ENCODE results near the gene PPIF. TPM values are rescaled to one million over a fixed set of nuclear protein-coding genes. Genes with fewer than 3 reads are reported as not detected.

The PPIF gene
- total and polyA plus RNA-seq, 2 of the 13 experiments (the other 11 are each of a cell fraction or from before 2014, with no cell fraction given), result 147 to 157 TPM

GRCh38 chr10:79347226-79347893 lies at the start of gene PPIF (continued):
- TF ChIP-seq, protein P1, sequence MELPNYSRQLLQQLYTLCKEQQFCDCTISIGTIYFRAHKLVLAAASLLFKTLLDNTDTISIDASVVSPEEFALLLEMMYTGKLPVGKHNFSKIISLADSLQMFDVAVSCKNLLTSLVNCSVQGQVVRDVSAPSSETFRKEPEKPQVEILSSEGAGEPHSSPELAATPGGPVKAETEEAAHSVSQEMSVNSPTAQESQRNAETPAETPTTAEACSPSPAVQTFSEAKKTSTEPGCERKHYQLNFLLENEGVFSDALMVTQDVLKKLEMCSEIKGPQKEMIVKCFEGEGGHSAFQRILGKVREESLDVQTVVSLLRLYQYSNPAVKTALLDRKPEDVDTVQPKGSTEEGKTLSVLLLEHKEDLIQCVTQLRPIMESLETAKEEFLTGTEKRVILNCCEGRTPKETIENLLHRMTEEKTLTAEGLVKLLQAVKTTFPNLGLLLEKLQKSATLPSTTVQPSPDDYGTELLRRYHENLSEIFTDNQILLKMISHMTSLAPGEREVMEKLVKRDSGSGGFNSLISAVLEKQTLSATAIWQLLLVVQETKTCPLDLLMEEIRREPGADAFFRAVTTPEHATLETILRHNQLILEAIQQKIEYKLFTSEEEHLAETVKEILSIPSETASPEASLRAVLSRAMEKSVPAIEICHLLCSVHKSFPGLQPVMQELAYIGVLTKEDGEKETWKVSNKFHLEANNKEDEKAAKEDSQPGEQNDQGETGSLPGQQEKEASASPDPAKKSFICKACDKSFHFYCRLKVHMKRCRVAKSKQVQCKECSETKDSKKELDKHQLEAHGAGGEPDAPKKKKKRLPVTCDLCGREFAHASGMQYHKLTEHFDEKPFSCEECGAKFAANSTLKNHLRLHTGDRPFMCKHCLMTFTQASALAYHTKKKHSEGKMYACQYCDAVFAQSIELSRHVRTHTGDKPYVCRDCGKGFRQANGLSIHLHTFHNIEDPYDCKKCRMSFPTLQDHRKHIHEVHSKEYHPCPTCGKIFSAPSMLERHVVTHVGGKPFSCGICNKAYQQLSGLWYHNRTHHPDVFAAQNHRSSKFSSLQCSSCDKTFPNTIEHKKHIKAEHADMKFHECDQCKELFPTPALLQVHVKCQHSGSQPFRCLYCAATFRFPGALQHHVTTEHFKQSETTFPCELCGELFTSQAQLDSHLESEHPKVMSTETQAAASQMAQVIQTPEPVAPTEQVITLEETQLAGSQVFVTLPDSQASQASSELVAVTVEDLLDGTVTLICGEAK (IDR thresholded peaks at IDR 0.05), result no peak
- TF ChIP-seq, protein P1 (CRISPR knock-in tag; IDR thresholded peaks at IDR 0.05), result peak; percentile 11; the same call in 1 of the 2 replicates
- TF ChIP-seq ZNF607 (CRISPR knock-in tag; IDR thresholded peaks at IDR 0.05; ENCODE audit: borderline replicate concordance) (peak; percentile 81), ZNF335 (CRISPR knock-in tag; IDR thresholded peaks at IDR 0.05) (no peak), ZNF136 (CRISPR knock-in tag; IDR thresholded peaks at IDR 0.05; ENCODE audit: low read depth) (no peak), ZNF792 (CRISPR knock-in tag; IDR thresholded peaks at IDR 0.05) (0 out of 2 replicates have a peak, but pooled peaks have one; percentile 22), PHB2 (IDR thresholded peaks at IDR 0.05; ENCODE audit: partially characterized antibody) (no peak), SRSF9 (IDR thresholded peaks at IDR 0.05; ENCODE audit: borderline replicate concordance, insufficient read depth, low read depth, low read length, poor library complexity, severe bottlenecking) (no peak), E2F2 (CRISPR knock-in tag; IDR thresholded peaks at IDR 0.05; ENCODE audit: borderline replicate concordance) (peak; percentile 55; the same call in 1 of the 2 replicates), ZNF235 (CRISPR knock-in tag; IDR thresholded peaks at IDR 0.05; ENCODE audit: borderline replicate concordance) (no peak; the same call in 1 of the 2 replicates), SKI (IDR thresholded peaks at IDR 0.05; ENCODE audit: partially characterized antibody) (peak; percentile 52), ZNF83 (CRISPR knock-in tag; IDR thresholded peaks at IDR 0.05; ENCODE audit: borderline replicate concordance) (no peak), SIN3B (IDR thresholded peaks at IDR 0.05; ENCODE audit: low read length) (no peak), ZNF510 (CRISPR knock-in tag; IDR thresholded peaks at IDR 0.05; ENCODE audit: low read depth) (no peak), MAZ (IDR thresholded peaks at IDR 0.05; ENCODE audit: borderline replicate concordance, low read depth, low read length) (peak; percentile 22), MAZ (CRISPR knock-in tag; IDR thresholded peaks at IDR 0.05; ENCODE audit: low read depth) (peak; percentile 80), RXRA (CRISPR knock-in tag; IDR thresholded peaks at IDR 0.05) (no peak; the same call in 1 of the 2 replicates)
- TF ChIP-seq, protein P2, sequence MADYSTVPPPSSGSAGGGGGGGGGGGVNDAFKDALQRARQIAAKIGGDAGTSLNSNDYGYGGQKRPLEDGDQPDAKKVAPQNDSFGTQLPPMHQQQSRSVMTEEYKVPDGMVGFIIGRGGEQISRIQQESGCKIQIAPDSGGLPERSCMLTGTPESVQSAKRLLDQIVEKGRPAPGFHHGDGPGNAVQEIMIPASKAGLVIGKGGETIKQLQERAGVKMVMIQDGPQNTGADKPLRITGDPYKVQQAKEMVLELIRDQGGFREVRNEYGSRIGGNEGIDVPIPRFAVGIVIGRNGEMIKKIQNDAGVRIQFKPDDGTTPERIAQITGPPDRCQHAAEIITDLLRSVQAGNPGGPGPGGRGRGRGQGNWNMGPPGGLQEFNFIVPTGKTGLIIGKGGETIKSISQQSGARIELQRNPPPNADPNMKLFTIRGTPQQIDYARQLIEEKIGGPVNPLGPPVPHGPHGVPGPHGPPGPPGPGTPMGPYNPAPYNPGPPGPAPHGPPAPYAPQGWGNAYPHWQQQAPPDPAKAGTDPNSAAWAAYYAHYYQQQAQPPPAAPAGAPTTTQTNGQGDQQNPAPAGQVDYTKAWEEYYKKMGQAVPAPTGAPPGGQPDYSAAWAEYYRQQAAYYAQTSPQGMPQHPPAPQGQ (CRISPR knock-in tag; IDR thresholded peaks at IDR 0.05; ENCODE audit: borderline replicate concordance), result no peak

All from HepG2 (cell line).